Fibroblast of the aortic adventitia (primary cell): ENCODE results near the gene NAE1. TPM values are rescaled to one million over a fixed set of nuclear protein-coding genes. Genes with fewer than 3 reads are reported as not detected.
"Not testable (repeated sequence)": the region's sequence is repeated elsewhere in the genome, so short reads cannot be mapped to it uniquely, and the experiment has no call there.

Experiments
- DNase-seq: peaks from one replicate; pipeline ENCODE4 v3.0.0-alpha.2; 2010; ENCODE audit warnings: low read depth
- H3K4me3 ChIP-seq: 2 replicates; pipeline ENCODE4 v1.5.1; 2011; ENCODE audit warnings: low read depth, mild to moderate bottlenecking, control low read depth, low read length, moderate library complexity
- CTCF ChIP-seq: IDR thresholded peaks from 2 replicates; pipeline ENCODE4 v1.5.1; 2011; ENCODE audit warnings: mild to moderate bottlenecking, low read length, control low read depth, inconsistent platforms; ENCODE audit not compliant: insufficient read depth
- total RNA-seq: library from RNA; depleted of rRNA; stranded (reverse); fragments of >200 nt; gene quantifications from 2 replicates; pipeline ENCODE4 v1.2.3, GENCODE V29; 2012; ENCODE audit warnings: low replicate concordance

The NAE1 gene
- total RNA-seq, 1 donor: 71.3 TPM

- no peak for DNase-seq
- no peak for TF ChIP-seq CTCF
- H3K4me3 ChIP-seq: no peak overlapping the region
Observed at GRCh38 chr16:66809765-66810164, 21.0 kb downstream of the NAE1 start.

GRCh38 chr16:66802159-66802558 lies 28.6 kb downstream of the NAE1 start:
- no peak for DNase-seq
- no peak for TF ChIP-seq CTCF
- H3K4me3 ChIP-seq: no peak overlapping the region

- no peak for TF ChIP-seq CTCF
- DNase-seq: no peak
Observed at GRCh38 chr16:66801320-66802105, 29.3 kb downstream of the NAE1 start, which contains the start of gene TERB1. TERB1 (minus strand) TSS chr16:66801584; CDS start chr16:66796798, 4,786 bp downstream.

GRCh38 chr16:66800856-66801255 lies 29.9 kb downstream of the NAE1 start:
- DNase-seq: no peak
- H3K4me3 ChIP-seq: no peak overlapping the region
- no peak for TF ChIP-seq CTCF

More at GRCh38 chr16:66801320-66802105, 29.3 kb downstream of the NAE1 start, which contains the start of gene TERB1:
- H3K4me3 ChIP-seq: no peak within 1 kb of the TSS

- TF ChIP-seq CTCF: no peak
- DNase-seq: peak; percentile 70
- H3K4me3 ChIP-seq: no peak overlapping the region
Observed at GRCh38 chr16:66798161-66798560, 32.6 kb downstream of the NAE1 start.

- DNase-seq, H3K4me3 ChIP-seq: not testable (repeated sequence)
Observed at GRCh38 chr16:66793984-66794383, 36.8 kb downstream of the NAE1 start.

- TF ChIP-seq CTCF: no peak
- no peak for DNase-seq
- H3K4me3 ChIP-seq: no peak overlapping the region
Observed at GRCh38 chr16:66790130-66790733, 40.5 kb downstream of the NAE1 start.
